Ovary (tissue), 3 donors: Measurements from ENCODE around the gene BMI1.

Experiments
- CTCF ChIP-seq, 3 donors: fragments of 450-650 bp in 2 of 3; fragments of 200-600 bp in 1 of 3; IDR thresholded peaks; one replicate each; pipeline versions ENCODE4 v1.5.1 to v1.8.0; 2016 to 2022; ENCODE audit warnings: antibody characterized with exemption in 3 of 3, mild to moderate bottlenecking in 1 of 3
- EP300 ChIP-seq: sonication (generic); formaldehyde crosslinking; IDR thresholded peaks from one replicate; pipeline ENCODE4 v1.6.1; 2017; ENCODE audit warnings: antibody characterized with exemption
- donor health status: DM: no; HTN: no; CAD: no.

DNA sequence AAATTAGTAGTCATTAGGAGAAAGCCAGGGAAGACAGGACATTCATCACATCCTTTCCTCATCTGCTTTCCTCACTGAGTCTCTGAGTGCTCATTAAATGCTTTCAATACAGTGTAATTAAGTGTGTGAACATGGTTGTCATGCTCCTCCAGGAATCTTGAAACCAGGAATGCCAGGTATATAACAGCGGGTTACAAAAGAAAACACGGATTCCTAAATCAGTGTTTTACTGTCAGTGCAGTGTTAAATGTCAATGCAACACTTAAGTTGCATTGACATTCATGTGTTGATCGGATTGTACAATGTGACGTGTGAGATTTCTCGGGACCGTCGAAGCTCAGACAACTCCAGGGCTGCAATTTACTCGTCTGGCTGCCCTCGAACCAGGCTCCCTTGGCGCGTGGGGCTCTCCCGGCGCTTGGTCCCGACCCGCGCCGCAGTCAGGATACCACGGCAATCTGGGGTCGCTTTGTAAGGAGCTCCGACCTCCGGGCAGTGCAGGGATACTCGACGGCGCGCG is 23.9 kb downstream of the BMI1 start:
- TF ChIP-seq CTCF (IDR thresholded peaks at IDR 0.05) (no peak), EP300 (no peak)
